Urinary bladder (tissue), 4 donors: ENCODE data around the gene SLC22A2. TPM values are rescaled to one million over a fixed set of nuclear protein-coding genes. Genes with fewer than 3 reads are reported as not detected.

Experiments used
- DNase-seq: peaks from one replicate; pipeline ENCODE4 v3.0.0-alpha.2; 2015; ENCODE audit errors: extremely low spot score
- H3K27ac ChIP-seq: one replicate; pipeline ENCODE4 v1.5.1; 2013; ENCODE audit warnings: low read depth, mild to moderate bottlenecking, moderate library complexity
- H3K36me3 ChIP-seq: one replicate; pipeline ENCODE4 v1.6.1; 2013; ENCODE audit warnings: mild to moderate bottlenecking, moderate library complexity; ENCODE audit not compliant: insufficient read depth
- H3K4me1 ChIP-seq: one replicate; pipeline ENCODE4 v1.6.1; 2013; ENCODE audit warnings: mild to moderate bottlenecking, moderate library complexity; ENCODE audit not compliant: insufficient read depth
- H3K4me3 ChIP-seq: one replicate; pipeline ENCODE4 v1.5.1; 2013; ENCODE audit warnings: low read depth, low read length
- WGBS: extraction: QIAGEN DNeasy Blood & Tissue Kit; methylation state at CpG from one replicate; pipeline ENCODE4 v1.1.7; 2013; 5-methylcytosine and 5-hydroxymethylcytosine counted together
- polyA plus RNA-seq: library from polyadenylated mRNA; stranded (reverse); fragments of 200-250 nt; gene quantifications from one replicate; pipeline ENCODE4 v1.2.3, GENCODE V29; 2013
- total RNA-seq: library from RNA; depleted of rRNA; stranded (reverse); fragments of >200 nt; gene quantifications from one replicate; pipeline ENCODE4 v1.2.3, GENCODE V29; 2014
- donor health status: healthy with polysubstance abuse.
- donor health status: healthy.

The SLC22A2 gene
- total and polyA plus RNA-seq, 2 donors = 0.05 TPM; not detected in 1

DNA sequence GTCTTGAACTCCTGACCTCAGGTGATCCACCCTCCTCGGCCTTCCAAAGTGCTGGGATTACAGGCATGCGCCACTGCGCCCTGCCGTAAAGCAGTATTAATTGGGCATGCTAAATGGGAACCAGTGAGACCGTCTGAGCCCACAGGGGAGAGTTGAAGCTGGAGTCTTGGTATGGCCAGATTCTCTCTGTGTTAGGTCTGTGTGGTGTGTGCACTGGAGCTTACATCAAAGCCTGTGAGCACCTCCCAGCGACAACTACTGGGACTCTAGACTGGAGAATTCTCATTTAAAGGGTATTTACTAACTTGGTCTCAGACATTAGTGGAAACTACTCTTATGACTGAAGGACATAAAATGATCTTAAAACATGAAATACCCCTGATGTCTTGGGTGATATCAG, 8.5 kb upstream of the SLC22A2 start:
- Histone ChIP-seq H3K36me3 (no peaks in the 10 kb centered on the region), H3K27ac (no peak overlapping the region), H3K4me1 (no peaks in the 10 kb centered on the region), H3K4me3 (no peak overlapping the region)
- 84% methylated on average over 6 of the region's 6 CpGs for WGBS
- DNase-seq = no peak

DNA sequence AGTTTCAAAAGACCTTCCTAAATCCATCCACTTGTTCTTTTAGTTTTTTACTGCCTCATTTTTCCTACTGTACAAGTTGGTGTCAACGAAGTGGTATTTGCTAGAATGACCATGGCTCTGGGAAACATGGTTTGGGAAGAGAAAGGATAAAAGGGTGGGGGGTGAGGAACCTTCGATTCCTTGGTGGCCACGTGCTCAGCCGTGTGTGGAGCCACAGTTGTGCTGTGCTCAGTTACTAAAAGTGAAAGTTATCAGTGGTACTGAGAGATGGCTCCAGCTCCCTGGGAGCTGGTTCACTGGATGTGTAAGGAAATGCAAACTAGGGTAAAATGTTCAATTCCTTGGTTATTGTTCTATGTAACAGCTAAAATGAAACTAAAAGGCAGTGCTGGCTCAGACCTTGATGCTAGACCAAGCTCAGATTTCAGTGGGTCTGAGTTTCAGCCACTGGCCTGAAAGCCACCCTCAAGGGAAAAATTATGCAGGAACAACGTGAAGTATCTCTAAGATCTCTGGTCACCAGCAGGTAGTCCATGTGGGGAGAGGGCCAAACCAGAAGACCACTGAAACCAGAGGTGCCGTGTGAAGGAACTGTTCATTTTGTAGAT, 7.4 kb upstream of the SLC22A2 start:
- WGBS = 80% methylated on average over 6 of the region's 6 CpGs

GRCh38 chr6:160264061-160264612, 5.5 kb upstream of the SLC22A2 start:
- Histone ChIP-seq H3K36me3 (no peaks in the 10 kb centered on the region), H3K27ac (no peak overlapping the region), H3K4me3 (no peak overlapping the region), H3K4me1 (no peaks in the 10 kb centered on the region)
- WGBS = 90% methylated on average over 7 of the region's 7 CpGs
- DNase-seq = no peak

More for the DNA sequence above, 7.4 kb upstream of the SLC22A2 start:
- Histone ChIP-seq H3K4me3 (no peak overlapping the region), H3K4me1 (no peaks in the 10 kb centered on the region), H3K36me3 (no peaks in the 10 kb centered on the region), H3K27ac (no peak overlapping the region)
- DNase-seq = no peak

DNA sequence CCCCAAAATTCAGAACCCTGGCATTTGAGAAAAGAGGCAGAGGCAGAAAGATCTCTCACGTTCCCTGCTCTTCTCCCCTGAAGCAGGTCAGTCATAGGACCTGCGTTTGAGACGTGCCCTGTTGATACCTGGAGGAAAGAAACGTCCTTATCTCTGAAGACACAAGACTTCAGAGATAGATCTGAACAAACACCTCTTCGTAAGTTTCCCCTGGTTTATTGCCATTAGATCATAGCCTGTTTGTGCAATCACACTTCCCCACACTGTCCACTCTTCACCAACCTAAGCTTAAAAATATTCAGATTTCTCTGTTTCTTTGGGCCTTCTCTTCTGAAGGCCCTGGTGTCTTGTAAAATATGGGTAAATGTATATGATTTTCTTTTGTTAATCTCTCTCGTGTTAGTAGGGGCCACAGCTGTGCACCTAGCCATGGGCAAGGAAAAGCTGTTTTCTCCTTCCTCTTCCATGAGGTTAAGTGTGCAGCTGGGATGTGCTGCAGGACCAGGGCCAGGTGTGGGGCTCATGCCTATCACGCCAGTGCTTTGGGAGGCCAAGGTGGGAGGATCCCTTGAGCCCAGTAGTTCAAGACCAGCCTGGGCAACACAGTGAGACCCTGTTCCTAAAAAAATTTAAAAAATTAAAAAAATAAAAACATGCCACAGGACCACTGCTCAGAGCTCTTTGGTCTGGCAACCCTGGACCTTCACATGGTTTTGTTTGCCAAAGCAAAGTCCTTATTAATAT, 4.7 kb upstream of the SLC22A2 start:
- H3K36me3 ChIP-seq = no peaks in the 10 kb centered on the region
- H3K27ac ChIP-seq = no peak overlapping the region
- no peaks in the 10 kb centered on the region for H3K4me1 ChIP-seq
- no peak overlapping the region for H3K4me3 ChIP-seq
- 76% methylated on average over 7 of the region's 7 CpGs for WGBS
- DNase-seq = no peak

DNA sequence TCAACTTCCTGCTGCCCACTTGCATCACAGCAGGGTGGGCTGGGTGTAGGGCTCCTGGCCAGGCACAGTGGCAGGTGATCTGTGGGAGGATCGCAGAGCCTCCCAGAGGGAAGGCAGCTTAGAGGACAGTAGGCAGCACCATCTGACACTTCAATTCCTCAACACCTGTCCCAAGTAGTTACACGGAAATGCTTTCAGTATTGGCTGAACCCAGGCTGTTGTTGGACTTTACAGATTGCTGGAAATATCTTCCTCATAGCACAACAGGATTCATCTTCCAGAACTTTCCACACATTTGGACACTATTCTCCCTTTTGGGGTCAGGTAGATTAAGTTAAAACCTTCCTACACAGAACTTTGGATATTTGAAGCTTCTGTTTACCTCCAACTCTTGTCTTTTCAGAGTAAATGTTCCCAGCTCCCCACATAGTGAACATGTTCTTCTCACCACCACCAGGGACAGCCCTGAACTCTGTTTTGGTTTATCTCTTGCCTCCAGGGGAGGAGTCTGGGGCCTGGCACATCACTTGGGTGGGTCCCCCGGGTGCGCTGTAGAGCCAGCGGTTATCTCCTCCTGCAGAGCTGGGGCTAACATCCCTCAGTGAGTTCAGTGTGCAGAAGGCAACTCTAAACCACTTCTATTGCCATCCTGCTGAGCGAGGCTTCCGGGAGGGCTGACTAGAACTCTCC, 3.5 kb upstream of the SLC22A2 start:
- H3K27ac ChIP-seq = no peak overlapping the region
- DNase-seq = no peak

GRCh38 chr6:160260803-160261450, 2.3 kb upstream of the SLC22A2 start:
- no peaks in the 10 kb centered on the region for H3K4me1 ChIP-seq
- H3K4me3 ChIP-seq = no peak overlapping the region
- 69% methylated on average over 6 of the region's 6 CpGs for WGBS
- H3K27ac ChIP-seq = no peak overlapping the region
- H3K36me3 ChIP-seq = no peaks in the 10 kb centered on the region
- DNase-seq = no peak

More for the DNA sequence above, 3.5 kb upstream of the SLC22A2 start:
- H3K4me1 ChIP-seq = no peaks in the 10 kb centered on the region
- 74% methylated on average over 7 of the region's 7 CpGs for WGBS
- no peak overlapping the region for H3K4me3 ChIP-seq
- H3K36me3 ChIP-seq = no peaks in the 10 kb centered on the region

- no peaks in the 10 kb centered on the region for H3K36me3 ChIP-seq
- H3K27ac ChIP-seq = no peak overlapping the region
- no peak overlapping the region for H3K4me3 ChIP-seq
- WGBS = 80% methylated on average over 14 of the region's 14 CpGs
- DNase-seq = no peak
- no peaks in the 10 kb centered on the region for H3K4me1 ChIP-seq
Observed at GRCh38 chr6:160260367-160260766, 1.7 kb upstream of the SLC22A2 start.

DNA sequence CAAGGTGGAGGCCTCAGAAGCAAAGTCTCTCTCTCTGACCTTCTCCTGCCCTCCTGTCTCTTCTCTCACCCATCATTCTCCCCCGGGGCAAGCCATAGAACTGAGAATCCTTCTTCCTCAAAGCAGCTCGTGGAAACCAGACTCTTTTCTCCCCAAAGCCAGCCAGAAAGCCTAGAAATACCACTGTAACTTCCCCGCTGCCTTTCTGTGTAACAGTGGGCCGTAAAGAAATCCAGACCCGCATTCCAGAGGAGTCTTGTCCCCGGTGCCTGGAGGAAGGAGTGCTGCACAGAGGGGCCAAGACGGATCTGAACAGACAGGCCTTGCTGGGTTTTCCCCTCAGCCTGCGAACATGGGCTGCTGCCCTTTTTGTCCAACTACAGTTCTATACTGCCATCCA, 977 bp upstream of the SLC22A2 start:
- 27% methylated on average over 8 of the region's 8 CpGs for WGBS
- no peak for DNase-seq
- H3K27ac ChIP-seq = no peak overlapping the region

GRCh38 chr6:160259143-160259425, 463 bp upstream of the SLC22A2 start:
- DNase-seq = no peak
- Histone ChIP-seq H3K27ac (no peak overlapping the region), H3K36me3 (no peaks in the 10 kb centered on the region), H3K4me3 (no peak overlapping the region), H3K4me1 (no peaks in the 10 kb centered on the region)
- 62% methylated on average over 8 of the region's 8 CpGs for WGBS

More for the DNA sequence above, 977 bp upstream of the SLC22A2 start:
- Histone ChIP-seq H3K4me3 (no peak overlapping the region), H3K36me3 (no peaks in the 10 kb centered on the region), H3K4me1 (no peaks in the 10 kb centered on the region)

- Histone ChIP-seq H3K36me3 (no peaks in the 10 kb centered on the region), H3K27ac (no peak overlapping the region), H3K4me1 (peaks cover 2% of the 10 kb centered on the region), H3K4me3 (no peak overlapping the region)
- 91% methylated on average over 1 of the region's 1 CpG for WGBS
- DNase-seq = no peak
Observed at GRCh38 chr6:160256445-160256844, 2.2 kb downstream of the SLC22A2 start.

DNA sequence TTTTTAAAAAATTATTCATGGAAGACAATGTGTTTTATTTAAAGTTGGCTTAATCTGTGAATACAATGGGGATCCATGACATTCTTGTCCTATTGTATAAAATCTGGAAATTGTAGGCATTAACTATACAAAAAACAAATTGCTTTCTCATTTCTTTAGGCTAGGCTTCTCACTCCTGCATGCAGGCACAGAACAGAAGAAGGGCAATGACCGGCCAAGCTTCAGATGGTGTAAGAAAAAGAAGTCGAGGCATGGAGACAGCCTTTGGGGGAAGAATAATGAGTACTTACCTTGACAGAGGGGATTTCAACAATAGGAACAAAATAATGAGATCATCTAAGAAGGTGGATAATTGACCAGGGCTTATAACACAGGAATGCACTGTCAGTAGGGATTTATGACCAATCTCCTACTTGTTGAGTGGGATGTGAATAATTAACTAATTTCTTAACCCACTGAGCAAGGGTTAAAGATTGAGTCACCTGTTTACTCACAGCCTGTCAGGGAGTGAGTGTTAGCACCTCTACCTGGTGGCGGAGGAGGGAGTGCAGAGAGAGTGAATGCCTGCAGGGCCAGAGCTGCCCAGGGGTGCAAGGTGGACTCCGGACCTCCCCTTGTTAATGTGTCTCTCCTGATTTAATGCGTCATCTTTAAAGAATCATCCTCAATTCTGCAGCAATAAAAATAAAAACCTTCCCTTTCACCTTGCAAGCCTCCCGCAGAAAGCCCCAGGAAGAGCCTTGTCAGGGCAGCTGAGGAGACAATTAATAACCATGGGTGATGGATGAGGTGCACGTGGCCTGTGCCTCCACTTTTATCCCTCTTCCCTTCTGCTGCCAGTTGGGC, 3.9 kb downstream of the SLC22A2 start:
- Histone ChIP-seq H3K36me3 (no peaks in the 10 kb centered on the region), H3K4me3 (no peak overlapping the region), H3K27ac (no peak overlapping the region), H3K4me1 (peaks cover 2% of the 10 kb centered on the region)
- 59% methylated on average over 7 of the region's 7 CpGs for whole genome bisulfite sequencing
- DNase-seq = no peak

GRCh38 chr6:160253714-160254113, 4.9 kb downstream of the SLC22A2 start:
- Histone ChIP-seq H3K4me1 (peaks cover 2% of the 10 kb centered on the region), H3K36me3 (no peaks in the 10 kb centered on the region), H3K4me3 (no peak overlapping the region), H3K27ac (no peak overlapping the region)
- DNase-seq = no peak
- 87% methylated on average over 1 of the region's 1 CpG for WGBS

DNA sequence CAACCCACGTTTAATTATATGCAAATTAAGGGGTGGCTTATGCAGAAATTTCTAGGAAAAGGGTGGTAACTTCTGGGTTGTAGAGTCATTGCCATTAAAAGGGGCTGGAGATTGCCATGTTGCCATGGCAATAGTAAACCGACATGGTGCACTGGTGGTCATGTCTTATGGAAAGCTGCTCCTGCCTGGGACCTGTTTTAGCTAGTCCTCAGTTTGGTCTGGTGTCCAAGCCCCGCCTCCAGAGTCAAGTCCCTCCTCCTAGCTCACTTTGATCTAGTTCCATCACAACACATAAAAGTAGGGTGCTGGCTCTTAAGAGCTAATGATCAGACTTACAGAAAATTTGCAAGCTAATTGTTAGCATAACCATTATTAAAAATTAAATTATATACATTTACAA, 5.3 kb downstream of the SLC22A2 start:
- no peak overlapping the region for H3K27ac ChIP-seq
- H3K4me1 ChIP-seq = peaks cover 2% of the 10 kb centered on the region
- H3K4me3 ChIP-seq = no peak overlapping the region
- 40% methylated on average over 3 of the region's 3 CpGs for WGBS
- H3K36me3 ChIP-seq = no peaks in the 10 kb centered on the region
- DNase-seq = no peak
